Adrenal gland (tissue), 12 donors: ENCODE data around the gene MRPL45. TPM values are rescaled to one million over a fixed set of nuclear protein-coding genes. Genes with fewer than 3 reads are reported as not detected.

Experiments
- DNase-seq, 7 donors: peaks; one replicate each; pipeline ENCODE4 v3.0.0-alpha.2; 2019 to 2020
- H3K27ac ChIP-seq, 5 donors: fragments of 200-600 bp; sonication (generic) in 4 of 5; 1 replicate in 3 of 5; 2 replicates in 2 of 5; pipeline versions ENCODE4 v1.5.1 to v1.8.0; 2016 to 2020; ENCODE audit warnings: mild to moderate bottlenecking in 1 of 5
- H3K27me3 ChIP-seq: fragments of 200-600 bp; 2 replicates; pipeline ENCODE4 v1.8.0; 2021
- H3K36me3 ChIP-seq, 2 donors: fragments of 200-600 bp; replicated peaks in 1 of 2; 1 replicate in 1 of 2; 2 replicates in 1 of 2; pipeline versions ENCODE4 v1.5.1 to v1.8.0; 2018 to 2022
- H3K4me1 ChIP-seq, 2 donors: fragments of 200-600 bp; replicated peaks in 1 of 2; 1 replicate in 1 of 2; 2 replicates in 1 of 2; pipeline versions ENCODE4 v1.5.1 to v1.8.0; 2018 to 2021
- H3K4me3 ChIP-seq, 4 donors: fragments of 200-600 bp; sonication (generic) in 3 of 4; one replicate each; pipeline ENCODE4 v1.5.1; 2016 to 2018
- H3K9me3 ChIP-seq, 3 donors: fragments of 200-600 bp; sonication (generic) in 1 of 3; replicated peaks in 1 of 3; 1 replicate in 2 of 3; 2 replicates in 1 of 3; pipeline versions ENCODE4 v1.5.1 to v1.8.0; 2016 to 2021
- CTCF ChIP-seq, 6 experiments: fragments of 450-650 bp in 4 of 6; fragments of 200-600 bp in 2 of 6; sonication (generic) in 1 of 6; IDR thresholded peaks; 1 replicate in 5 of 6; 2 replicates in 1 of 6; pipeline versions ENCODE4 v1.5.1 to v1.8.0; 2016 to 2021; ENCODE audit warnings: antibody characterized with exemption in 6 of 6, mild to moderate bottlenecking in 2 of 6, moderate library complexity in 1 of 6
- POLR2A ChIP-seq, 2 donors: fragments of 450-650 bp; IDR thresholded peaks; one replicate each; pipeline ENCODE4 v1.6.1; 2017; ENCODE audit warnings: antibody characterized with exemption in 2 of 2, mild to moderate bottlenecking in 2 of 2, moderate library complexity in 1 of 2
- WGBS, 4 donors: extraction: QIAGEN DNeasy Blood & Tissue Kit in 2 of 4; methylation state at CpG; one replicate each; pipeline versions ENCODE4 v1.1.5 to v1.1.7; 2013 to 2017; 5-methylcytosine and 5-hydroxymethylcytosine counted together
- intact Hi-C, 2 donors: fragments of 100-400 bp; cut with DNase I; formaldehyde crosslinking; loops; one replicate each; pipeline versions ENCODE4 v1.14.1 to v1.15.0; 2022 to 2023
- polyA plus RNA-seq, 3 donors: library from polyadenylated mRNA; stranded (reverse); fragments of 200-250 nt in 2 of 3; fragments of 350-450 nt in 1 of 3; fragmentation: Illumina TruSeq in 1 of 3; extraction: RNeasy Lipid Tissue Mini Kit (QIAGEN cat#74804) in 1 of 3; gene quantifications; one replicate each; pipeline ENCODE4 v1.2.3, GENCODE V29; 2013 to 2014
- total RNA-seq, 9 donors: library from RNA; depleted of rRNA in 4 of 9; stranded (reverse); fragments of >200 nt in 4 of 9; fragments of 120-200 nt in 1 of 9; fragmentation: NEBNext Ultra II Directional in 1 of 9; extraction: Animal tissue kit (Norgen Biotek cat#: 25700) in 1 of 9; gene quantifications; one replicate each; pipeline versions ENCODE4 v1.1.0 to v1.2.4, GENCODE V29; 2013 to 2023
- donor health status: healthy with polysubstance abuse.
- donor health status: Bipolar disorder and iron deficiency.
- donor health status: DM: yes; HTN: yes; CAD: no.
- donor health status: DM: no; HTN: no; CAD: no.
- donor health status: DM: no; HTN: no; CAD: no.
- donor health status: DM: yes; HTN: yes; CAD: no.

The MRPL45 gene
- total and polyA plus RNA-seq, 12 donors, result 12.7 to 62.8 (median 37.2) TPM

DNA sequence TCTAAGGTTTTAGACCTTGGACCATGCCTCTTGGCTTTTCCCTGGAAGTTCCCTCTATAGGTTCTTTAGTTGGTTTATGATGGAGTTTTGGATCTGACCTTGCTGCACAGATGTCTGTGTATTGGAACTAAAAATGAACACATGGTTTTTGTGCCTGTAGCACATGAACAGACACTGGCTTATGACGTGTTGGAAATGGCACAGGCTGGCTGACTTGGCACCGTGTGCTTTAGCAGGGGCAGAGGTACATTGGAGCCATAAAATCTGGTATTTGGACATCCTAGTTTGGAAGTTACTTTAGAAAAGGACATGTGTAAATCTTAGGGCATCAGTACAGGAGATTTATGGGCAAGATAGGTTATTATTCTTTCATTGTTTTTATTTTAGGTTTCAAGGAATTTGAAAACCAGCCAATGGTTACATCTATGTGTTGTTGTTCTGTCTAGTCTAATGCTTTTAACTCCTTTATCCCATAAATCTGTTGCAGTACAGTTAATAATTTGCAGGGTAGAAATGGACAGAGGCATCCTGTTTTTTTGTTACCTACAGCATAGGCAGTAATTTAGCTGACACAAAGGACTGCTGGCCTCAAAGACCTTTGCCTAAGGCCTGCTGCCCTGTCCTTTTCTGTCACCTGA is 60.6 kb downstream of the MRPL45 start:
- TF ChIP-seq POLR2A (IDR thresholded peaks at IDR 0.05), result no peak
- no peak for TF ChIP-seq CTCF (IDR thresholded peaks at IDR 0.05)
- H3K4me1 ChIP-seq, result peaks cover 7 to 67% of the 10 kb centered on the region in 2 donors
- no peaks in the 10 kb centered on the region for H3K27me3 ChIP-seq
- 32 to 46% (median 35%) methylated on average over 2 of the region's 2 CpGs for WGBS, 4 donors
- H3K9me3 ChIP-seq, result no peaks in the 10 kb centered on the region
- H3K4me3 ChIP-seq, result no peak overlapping the region
- peak in 3 of 7 donors; percentile 28 to 58 (median 30) for DNase-seq
- H3K36me3 ChIP-seq, result no peaks in the 10 kb centered on the region
- intact Hi-C loops, result no loop called here
- H3K27ac ChIP-seq, result peak overlapping the region in 2 of 5 donors; percentile 3 to 43

DNA sequence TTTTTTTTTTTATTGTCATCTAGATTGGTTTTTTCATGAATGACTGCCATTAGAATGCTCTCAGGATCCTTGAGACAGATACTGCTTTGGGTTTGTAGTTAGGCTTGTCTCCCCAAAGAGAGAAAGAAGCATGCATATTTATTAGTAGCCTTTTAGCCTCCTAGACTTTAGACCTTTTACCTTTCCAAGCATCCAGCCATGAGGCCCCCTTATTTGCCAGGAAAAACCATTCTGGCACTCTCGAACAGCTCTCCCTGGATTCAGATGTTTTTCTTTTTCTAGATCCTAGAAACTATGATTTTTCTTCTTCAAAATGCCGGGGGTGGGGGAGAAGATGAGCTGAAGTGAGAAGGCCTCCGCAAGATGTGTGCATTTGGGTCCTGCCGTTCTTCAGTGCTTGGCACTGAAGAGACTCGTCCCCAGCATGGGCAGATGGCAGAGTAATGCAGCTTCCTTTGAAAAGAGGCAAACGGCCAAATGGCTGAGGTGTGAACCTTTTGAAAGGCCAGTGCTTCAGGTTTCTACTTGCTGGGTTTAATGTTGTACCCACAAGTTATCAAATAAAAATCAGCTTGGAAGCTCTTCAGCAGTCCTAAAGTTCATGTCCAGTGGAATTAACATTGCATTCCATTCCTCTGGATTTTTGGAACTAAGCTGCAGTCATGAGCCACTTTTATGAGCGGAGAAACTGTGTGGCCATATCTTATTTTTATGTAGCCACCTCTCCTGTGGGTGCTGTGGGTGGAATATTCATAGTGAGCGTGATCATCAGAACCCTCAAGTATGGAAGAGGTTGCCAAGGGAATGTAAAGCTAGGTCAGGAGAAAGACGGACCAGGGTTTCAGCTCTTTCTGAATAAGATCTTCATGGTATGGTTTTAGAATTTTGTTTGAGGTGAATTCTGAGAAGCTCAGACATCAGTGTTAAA is 61.9 kb downstream of the MRPL45 start:
- Histone ChIP-seq H3K4me3 (no peak overlapping the region), H3K27ac (peak overlapping the region in 1 of 5 donors; percentile 8), H3K9me3 (no peaks in the 10 kb centered on the region), H3K27me3 (no peaks in the 10 kb centered on the region), H3K36me3 (no peaks in the 10 kb centered on the region), H3K4me1 (peaks cover 0 to 56% of the 10 kb centered on the region in 2 donors)
- no peak for DNase-seq
- intact Hi-C loops, result no loop called here
- no peak for TF ChIP-seq POLR2A (IDR thresholded peaks at IDR 0.05)
- no peak for TF ChIP-seq CTCF (IDR thresholded peaks at IDR 0.05)
- WGBS, 4 donors, result 75 to 83% (median 81%) methylated on average over 9 of the region's 9 CpGs

DNA sequence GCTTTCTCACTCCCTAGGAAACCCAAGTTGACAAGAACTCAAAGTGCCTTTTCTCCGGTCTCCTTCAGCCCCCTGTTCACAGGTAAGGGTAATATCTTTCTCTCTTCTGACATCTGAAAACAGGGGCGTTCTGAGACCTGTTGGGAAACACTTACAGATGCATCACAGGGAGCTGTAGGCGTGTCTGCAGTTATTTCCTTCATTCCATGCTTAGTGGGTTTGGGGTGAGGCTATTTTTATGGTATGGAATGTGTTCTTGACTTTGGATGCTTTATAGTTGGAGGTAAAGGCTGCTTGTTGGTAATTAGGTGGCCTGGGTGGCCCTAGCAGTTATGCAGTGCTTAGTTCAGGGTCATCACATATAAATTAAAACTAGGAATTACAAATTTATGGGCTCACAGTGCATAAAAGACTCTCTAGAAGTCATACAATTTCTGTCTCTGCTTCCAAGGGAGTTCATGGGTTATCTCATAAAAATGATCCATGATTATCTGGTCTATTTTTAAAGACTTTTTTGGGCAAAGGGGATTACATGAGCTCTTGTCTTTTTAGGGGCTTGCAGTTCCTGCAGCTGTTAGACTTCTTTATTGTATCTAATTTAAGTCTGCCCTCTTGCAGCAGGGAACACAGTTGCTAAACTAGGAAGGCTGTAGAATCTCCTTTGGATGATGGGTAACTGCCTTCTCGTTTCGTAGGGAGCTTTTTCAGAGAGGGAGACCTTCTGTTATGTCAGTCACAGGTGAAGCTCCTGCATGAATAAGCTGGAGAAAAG is 64.9 kb downstream of the MRPL45 start:
- Histone ChIP-seq H3K4me1 (peaks cover 0 to 27% of the 10 kb centered on the region in 2 donors), H3K27ac (no peak overlapping the region), H3K36me3 (peaks cover 0 to 8% of the 10 kb centered on the region in 2 donors), H3K9me3 (no peaks in the 10 kb centered on the region), H3K27me3 (no peaks in the 10 kb centered on the region), H3K4me3 (no peak overlapping the region)
- WGBS, 4 donors, result 82 to 92% (median 88%) methylated on average over 5 of the region's 5 CpGs
- intact Hi-C loops, result no loop called here
- TF ChIP-seq CTCF (IDR thresholded peaks at IDR 0.05) (no peak), POLR2A (IDR thresholded peaks at IDR 0.05) (no peak)
- no peak for DNase-seq

DNA sequence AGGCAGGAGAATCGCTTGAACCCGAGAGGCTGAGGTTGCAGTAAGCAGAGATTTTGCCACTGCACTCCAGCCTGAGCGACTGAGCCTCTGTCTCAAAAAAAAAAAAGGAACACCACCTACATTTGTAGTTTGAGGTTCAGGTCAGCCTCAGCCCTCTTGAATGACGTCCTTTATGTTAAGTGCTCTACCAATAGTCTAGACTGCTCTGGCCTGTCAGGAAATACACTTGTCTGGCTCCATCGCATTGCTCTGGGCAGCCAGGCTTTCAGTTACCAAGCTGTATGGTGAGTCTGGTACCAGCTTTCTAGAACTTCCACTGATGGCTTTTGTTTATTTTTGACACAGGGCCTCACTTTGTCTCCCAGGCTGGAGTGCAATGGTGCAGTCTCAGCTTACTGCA is 66.0 kb downstream of the MRPL45 start:
- TF ChIP-seq POLR2A (IDR thresholded peaks at IDR 0.05) (no peak), CTCF (IDR thresholded peaks at IDR 0.05) (no peak)
- 96 to 98% (median 97%) methylated on average over 5 of the region's 5 CpGs for WGBS, 4 donors
- DNase-seq, result no peak
- Histone ChIP-seq H3K27me3 (no peaks in the 10 kb centered on the region), H3K36me3 (peaks cover 0 to 20% of the 10 kb centered on the region in 2 donors), H3K9me3 (no peaks in the 10 kb centered on the region), H3K27ac (no peak overlapping the region), H3K4me1 (peaks cover 0 to 16% of the 10 kb centered on the region in 2 donors), H3K4me3 (no peak overlapping the region)
- intact Hi-C loops, result no loop called here
